ENCODE measurements around the gene WNT5B.

The WNT5B gene

DNA sequence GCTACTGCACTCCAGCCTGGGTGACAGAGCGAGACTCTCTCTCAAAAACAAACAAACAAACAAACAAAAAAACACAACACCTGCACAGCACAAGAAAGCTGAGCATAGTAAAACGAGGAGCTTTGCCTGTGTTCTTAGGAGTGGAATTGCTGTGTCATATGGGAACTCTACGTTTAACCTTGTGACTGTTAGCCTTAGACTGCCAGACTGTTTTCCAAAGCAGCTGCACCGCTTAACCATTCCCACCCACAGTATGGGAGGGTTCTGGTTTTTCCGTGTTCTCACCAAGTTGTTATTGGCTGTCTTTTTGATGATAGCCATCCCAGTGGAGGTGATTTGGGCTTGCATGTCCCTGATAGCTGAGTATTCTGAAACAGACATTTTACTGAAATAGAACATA lies 9.2 kb downstream of the WNT5B start:
- TF ChIP-seq, protein P1, sequence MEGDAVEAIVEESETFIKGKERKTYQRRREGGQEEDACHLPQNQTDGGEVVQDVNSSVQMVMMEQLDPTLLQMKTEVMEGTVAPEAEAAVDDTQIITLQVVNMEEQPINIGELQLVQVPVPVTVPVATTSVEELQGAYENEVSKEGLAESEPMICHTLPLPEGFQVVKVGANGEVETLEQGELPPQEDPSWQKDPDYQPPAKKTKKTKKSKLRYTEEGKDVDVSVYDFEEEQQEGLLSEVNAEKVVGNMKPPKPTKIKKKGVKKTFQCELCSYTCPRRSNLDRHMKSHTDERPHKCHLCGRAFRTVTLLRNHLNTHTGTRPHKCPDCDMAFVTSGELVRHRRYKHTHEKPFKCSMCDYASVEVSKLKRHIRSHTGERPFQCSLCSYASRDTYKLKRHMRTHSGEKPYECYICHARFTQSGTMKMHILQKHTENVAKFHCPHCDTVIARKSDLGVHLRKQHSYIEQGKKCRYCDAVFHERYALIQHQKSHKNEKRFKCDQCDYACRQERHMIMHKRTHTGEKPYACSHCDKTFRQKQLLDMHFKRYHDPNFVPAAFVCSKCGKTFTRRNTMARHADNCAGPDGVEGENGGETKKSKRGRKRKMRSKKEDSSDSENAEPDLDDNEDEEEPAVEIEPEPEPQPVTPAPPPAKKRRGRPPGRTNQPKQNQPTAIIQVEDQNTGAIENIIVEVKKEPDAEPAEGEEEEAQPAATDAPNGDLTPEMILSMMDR (conservative IDR thresholded peaks at IDR 0.05; ENCODE audit: low read depth) = no peak
- CTCF ChIA-PET = no interaction called here
- POLR2A ChIA-PET (ENCODE audit: low non-redundant PET) = no interaction called here
- no peak overlapping the region for H3K27ac ChIP-seq
- DNase-seq (ENCODE audit: low spot score) = no peak

DNA sequence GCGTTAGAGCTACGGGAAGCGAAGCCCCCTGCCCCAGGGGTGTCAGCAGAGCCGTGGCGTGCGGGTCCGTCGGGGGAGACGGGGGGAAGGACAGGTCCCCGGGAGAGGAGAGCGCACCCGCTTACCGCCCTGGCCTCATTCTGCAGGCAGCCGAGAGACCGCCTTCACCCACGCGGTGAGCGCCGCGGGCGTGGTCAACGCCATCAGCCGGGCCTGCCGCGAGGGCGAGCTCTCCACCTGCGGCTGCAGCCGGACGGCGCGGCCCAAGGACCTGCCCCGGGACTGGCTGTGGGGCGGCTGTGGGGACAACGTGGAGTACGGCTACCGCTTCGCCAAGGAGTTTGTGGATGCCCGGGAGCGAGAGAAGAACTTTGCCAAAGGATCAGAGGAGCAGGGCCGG lies 10.5 kb downstream of the WNT5B start:
- no peak for DNase-seq (ENCODE audit: low spot score)
- ChIA-PET CTCF (interaction anchor here (1.2 kb wide), 1 partner anchor 14 kb away, joined by 4 read pairs; no protein-coding TSS in a partner anchor), POLR2A (ENCODE audit: low non-redundant PET) (no interaction called here)
- TF ChIP-seq, protein P1 (conservative IDR thresholded peaks at IDR 0.05; ENCODE audit: low read depth) = no peak
- no peak overlapping the region for H3K27ac ChIP-seq

DNA sequence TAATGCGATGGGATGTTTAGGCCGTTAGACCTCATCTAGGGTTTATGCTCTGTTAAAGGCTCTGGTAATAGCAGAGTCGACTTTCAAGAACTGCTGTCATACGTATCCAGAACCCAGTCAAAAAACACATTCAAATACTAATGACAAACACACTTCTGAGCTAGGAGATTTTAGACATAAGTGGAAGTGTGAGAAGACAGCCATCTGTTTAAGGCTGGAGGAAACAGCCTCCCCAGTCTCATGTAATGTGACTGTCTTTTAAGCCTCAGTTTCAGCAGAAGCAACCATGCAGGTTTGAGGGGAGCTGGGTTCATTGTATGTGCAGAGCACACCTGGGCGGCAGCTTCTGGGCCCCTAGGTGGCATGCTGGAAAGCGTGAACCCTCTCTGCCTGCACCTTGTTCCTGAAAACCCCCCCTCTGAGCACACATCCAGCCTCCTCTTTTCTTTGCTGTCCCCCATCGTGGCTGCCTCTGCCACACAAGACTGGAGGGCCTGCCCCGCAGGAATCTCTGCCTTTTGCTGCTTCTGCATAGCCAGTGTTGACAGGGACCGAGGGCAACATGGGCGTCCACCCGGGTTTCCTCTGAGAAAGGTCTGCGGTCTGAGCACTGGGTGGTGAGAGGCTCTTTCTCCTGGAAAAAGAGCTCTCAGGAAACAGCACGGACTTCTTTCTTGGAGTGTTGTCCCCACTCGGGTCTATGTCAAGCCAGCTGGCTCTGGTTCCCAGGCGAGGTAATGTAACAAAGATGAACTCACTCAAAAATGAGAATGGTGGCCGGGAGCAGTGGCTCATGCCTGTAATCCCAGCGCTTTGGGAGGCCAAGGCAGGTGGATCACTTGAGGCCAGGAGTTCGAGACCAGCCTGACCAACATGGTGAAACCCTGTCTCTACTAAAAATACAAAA lies 11.6 kb downstream of the WNT5B start:
- no peak for DNase-seq (ENCODE audit: low spot score)
- POLR2A ChIA-PET (ENCODE audit: low non-redundant PET) = interaction anchor here (0.5 kb wide), 1 partner anchor 12 kb away, joined by 5 read pairs; no protein-coding TSS in a partner anchor
- TF ChIP-seq, protein P1 (conservative IDR thresholded peaks at IDR 0.05; ENCODE audit: low read depth) = no peak
- CTCF ChIA-PET = no interaction called here
- H3K27ac ChIP-seq = no peak overlapping the region

DNA sequence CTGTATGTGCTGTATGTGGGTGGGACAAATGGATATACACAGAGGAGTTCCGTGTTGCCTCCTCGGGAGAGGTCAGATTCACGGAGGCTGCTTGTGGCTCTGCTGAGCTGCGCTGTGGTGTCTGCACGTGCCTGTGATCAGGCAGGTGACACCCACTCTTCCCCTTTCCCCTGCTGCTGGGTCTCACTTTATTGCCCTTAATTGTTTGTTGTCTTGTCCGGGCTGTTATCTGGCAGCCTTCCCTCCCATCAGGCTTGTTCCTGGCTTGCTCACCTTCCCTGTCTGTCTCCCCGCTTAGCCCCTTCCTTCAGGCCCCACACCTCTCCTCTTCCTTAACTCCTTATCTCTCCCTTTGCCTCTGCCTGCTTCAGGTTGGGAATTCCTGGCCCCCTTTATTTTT lies 13.5 kb downstream of the WNT5B start:
- ChIA-PET CTCF (interaction anchor here (0.6 kb wide), 1 partner anchor 21 kb away, joined by 3 read pairs; no protein-coding TSS in a partner anchor), POLR2A (ENCODE audit: low non-redundant PET) (no interaction called here)
- DNase-seq (ENCODE audit: low spot score) = no peak
- H3K27ac ChIP-seq = no peak overlapping the region
- TF ChIP-seq, protein P1 (conservative IDR thresholded peaks at IDR 0.05; ENCODE audit: low read depth) = no peak

DNA sequence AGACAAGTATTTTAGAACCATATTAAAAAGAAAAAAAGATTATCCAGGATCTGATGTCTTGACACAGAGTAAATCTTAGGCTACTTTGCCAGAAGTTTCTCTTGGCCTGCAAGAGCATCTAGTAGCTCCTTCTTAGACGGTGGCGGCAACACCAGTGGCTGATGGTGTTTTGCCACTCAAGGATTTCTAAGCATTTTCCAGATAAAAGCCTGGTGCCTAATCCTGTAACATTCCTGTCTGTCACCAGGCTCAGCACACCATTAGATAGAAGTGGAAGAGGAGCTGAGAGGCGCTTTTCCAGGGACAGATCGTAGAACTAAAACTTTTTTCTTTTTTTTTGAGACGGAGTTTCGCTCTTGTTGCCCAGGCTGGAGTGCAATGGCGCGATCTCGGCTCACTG lies 14.0 kb downstream of the WNT5B start:
- CTCF ChIA-PET = interaction anchor here (0.6 to 3.5 kb wide), 3 partner anchors 9 to 940 kb away, joined by 3 to 17 read pairs (median 3); no protein-coding TSS in a partner anchor
- POLR2A ChIA-PET (ENCODE audit: low non-redundant PET) = no interaction called here
- DNase-seq (ENCODE audit: low spot score) = no peak
- TF ChIP-seq, protein P1 (conservative IDR thresholded peaks at IDR 0.05; ENCODE audit: low read depth) = no peak
- H3K27ac ChIP-seq = no peak overlapping the region

DNA sequence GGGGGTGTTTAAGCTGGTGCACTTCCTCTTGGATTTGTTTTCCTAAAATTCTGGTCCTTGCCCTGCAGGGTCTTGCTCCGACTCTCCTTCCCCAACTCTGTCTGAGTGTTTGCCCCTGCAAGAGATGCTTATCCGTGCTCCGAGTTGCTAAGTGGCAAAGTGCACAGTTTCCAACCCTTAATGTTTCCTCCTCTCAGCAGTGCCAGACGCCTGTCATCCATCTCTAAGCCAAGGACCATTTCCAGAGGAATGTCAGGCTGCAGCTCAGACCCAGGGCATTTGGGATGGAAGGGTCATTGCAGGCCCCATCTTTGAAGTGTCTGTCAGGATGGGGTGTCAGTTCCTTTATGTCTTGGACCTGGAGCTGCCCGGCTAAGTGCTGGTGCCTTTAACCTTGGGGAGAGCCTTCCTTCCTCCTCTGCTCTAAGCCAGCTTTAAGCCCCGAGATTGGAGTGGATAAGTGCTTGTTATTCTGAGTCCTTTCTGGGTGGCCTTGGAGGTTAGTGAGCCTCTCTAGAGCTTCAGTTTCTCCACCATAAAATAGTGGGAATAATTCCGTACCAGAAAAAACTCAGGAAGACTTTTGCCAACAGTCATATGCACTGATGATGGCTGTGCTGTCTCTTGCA lies 15.0 kb downstream of the WNT5B start:
- DNase-seq (ENCODE audit: low spot score) = no peak
- ChIA-PET CTCF (interaction anchor here (0.6 to 6.9 kb wide), 4 partner anchors 9 to 361 kb away, joined by 4 to 34 read pairs (median 11); no protein-coding TSS in a partner anchor), POLR2A (ENCODE audit: low non-redundant PET) (no interaction called here)
- TF ChIP-seq, protein P1 (conservative IDR thresholded peaks at IDR 0.05; ENCODE audit: low read depth) = no peak
- H3K27ac ChIP-seq = no peak overlapping the region

All from RWPE1 (cell line).